Ecto neural progenitor cell (in vitro differentiated cells): ENCODE results near the gene KRTAP19-2.
"Not testable (repeated sequence)": the region's sequence is repeated elsewhere in the genome, so short reads cannot be mapped to it uniquely, and the experiment has no call there.

Experiments used
- DNase-seq: peaks from one replicate; pipeline ENCODE4 v3.0.0-alpha.2; 2018; ENCODE audit warnings: low spot score

KRTAP19-2 gene

GRCh38 chr21:30487336-30487735 lies at the start of gene KRTAP19-2:
KRTAP19-2 (minus strand) TSS chr21:30487436; CDS start chr21:30487348, 88 bp downstream.
- no peak for DNase-seq

GRCh38 chr21:30518876-30519275 lies 31.6 kb upstream of the KRTAP19-2 start:
- DNase-seq, result no peak

DNA sequence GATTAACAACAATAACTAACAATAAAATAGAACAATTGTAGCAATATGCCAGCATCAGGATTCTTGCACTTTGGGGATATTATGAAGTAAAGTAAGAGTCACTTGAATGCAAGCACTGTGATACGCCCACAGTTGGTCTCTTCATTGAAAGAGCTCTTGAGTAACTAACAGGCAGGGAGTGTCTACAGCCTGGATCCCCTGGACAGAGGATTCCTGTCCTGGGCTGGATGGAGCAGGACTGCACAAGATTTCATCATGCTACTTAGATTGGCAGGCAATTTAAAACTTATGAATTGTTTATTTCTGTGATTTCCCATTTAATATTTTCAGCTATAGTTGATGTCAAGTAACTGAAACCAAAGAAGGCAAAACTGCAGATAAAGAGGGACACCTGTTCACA lies 28.4 kb upstream of the KRTAP19-2 start:
- no peak for DNase-seq

GRCh38 chr21:30505621-30506205 lies 18.5 kb upstream of the KRTAP19-2 start:
- DNase-seq, result not testable (repeated sequence)

- no peak for DNase-seq
Observed at GRCh38 chr21:30502041-30502440, 14.8 kb upstream of the KRTAP19-2 start, which contains the start of gene KRTAP19-5. KRTAP19-5 (minus strand) TSS chr21:30502141; CDS start chr21:30502090, 51 bp downstream.

DNA sequence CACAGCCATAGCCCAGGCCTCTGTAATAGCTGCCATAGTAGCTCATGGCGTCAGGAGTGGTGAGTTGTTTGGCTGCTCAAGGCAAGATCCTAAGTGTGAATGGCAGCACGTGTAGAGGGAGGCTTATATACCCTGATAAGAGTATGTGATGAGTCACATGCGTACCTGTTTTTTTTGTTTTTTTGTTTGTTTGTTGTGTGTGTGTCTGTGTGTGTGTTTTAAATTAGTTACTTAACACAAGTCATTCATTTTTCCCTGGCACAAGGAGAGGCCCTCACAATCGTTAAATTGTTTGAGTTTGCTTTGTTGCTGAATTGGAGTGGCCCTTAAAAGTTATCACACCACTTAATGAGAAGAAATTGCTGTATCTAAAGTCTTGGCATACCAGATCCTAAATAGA lies 9.8 kb upstream of the KRTAP19-2 start, which contains the start of gene KRTAP19-4:
Gene KRTAP19-4, minus strand, starts transcription at position 101 of the 400 bp plus-strand sequence. Its CDS starts 55 bp downstream, at position 46.
- no peak for DNase-seq

DNA sequence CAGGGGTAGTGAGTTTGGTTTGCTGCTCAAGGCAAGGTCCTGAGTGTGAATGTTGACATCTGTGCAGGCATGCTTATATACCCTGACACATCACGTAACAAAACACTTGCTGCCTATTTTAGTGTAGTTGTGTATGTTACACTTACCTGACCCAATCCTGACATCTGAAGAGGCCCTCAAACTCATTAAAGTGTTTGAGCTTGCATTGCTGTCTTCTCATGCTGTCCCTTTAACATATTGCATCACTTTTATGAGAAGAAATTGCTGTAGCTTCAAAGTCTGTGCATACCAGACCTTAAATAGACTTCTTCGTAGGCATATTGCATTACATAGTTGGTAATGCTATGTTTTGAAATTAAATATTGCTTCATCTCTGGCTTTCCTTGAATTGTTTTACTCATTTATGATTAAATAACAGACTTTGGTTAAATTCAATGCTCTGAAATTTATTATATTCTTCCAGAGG lies 4.8 kb upstream of the KRTAP19-2 start, which contains the start of gene KRTAP19-3:
Gene KRTAP19-3, minus strand, starts transcription at position 51 of the 466 bp plus-strand sequence. CDS start 56 bp downstream, outside the sequence.
- DNase-seq, result no peak

- DNase-seq, result no peak
Observed at GRCh38 chr21:30486180-30486579, 1.1 kb downstream of the KRTAP19-2 start.

DNA sequence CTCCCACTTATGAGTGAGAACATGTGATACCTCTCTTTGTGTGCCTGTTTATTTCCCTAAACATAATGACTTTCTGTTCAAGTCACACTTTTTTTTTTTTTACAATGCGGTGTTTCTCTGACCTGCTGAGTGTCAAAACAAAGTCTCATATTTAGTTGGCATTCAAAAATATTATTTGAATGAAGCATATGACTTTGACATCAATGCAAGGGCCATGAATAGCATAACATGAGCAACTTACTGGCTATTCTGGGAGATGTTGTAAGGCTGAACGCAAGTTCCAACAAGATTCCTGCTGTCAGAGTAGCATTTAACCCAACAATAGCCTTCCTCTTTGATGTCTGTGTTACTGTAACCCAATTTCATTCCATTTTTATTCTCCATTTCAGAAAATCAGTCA lies 5.1 kb downstream of the KRTAP19-2 start:
- no peak for DNase-seq

DNA sequence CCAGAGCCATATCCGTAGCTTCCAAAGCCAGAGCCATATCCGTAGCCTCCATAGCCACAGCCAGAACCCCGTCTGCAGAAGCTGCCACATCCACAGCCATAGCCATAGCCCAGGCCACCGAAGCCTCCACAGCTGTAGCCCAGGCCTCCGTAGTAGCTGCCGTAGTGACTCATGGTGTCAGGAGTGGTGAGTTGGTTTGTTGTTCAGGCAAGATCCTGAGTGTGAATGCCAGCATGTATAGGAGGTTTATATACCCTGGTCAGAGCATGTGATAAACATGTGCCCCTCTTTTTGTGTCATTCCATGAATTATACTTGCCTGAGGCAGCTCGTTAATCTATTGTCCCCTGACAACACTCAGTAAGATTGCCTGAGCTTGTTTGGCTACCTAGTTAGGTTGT lies 7.1 kb downstream of the KRTAP19-2 start, which contains the start of gene KRTAP19-1:
Gene KRTAP19-1, minus strand, starts transcription at position 223 of the 400 bp plus-strand sequence. Its CDS starts 50 bp downstream, at position 173.
- DNase-seq, result no peak

DNA sequence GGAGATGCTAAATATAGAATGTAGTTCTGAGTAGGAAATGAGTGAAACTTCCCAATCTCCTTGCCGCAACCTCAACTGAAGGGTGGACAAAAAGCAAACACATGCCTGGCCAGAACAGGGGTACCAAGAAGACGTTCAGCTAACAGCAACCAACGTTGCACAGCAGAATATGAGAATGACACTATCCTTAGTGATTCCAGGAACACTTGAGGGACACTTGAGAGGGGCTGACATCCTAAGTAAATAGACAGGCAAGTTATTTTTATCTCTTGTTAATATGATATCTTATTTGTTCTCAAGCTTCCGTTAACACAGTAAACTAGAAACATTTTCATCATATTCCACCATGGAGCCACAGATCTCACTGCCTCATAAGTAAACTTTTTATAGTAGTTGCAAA lies 8.0 kb downstream of the KRTAP19-2 start:
- no peak for DNase-seq

DNA sequence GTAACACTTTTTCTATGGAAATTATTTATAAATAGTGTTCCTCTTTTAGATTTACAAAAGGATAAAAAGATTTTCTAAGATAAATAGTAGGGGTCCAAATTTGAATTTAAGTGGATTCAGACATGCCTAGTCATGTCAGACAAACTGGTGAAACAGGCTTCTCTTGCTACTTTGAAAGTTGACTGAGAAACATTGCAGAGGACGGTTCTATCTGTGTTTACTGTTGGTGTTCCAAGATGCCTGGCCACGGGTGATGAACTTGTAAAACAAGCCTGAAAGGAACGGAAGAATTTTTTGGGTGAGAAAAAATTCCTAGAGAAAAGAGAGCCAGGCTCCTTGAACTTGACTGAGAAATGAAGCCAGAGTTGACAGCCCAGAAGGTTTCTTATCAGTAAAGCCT lies 9.2 kb downstream of the KRTAP19-2 start:
- no peak for DNase-seq

DNA sequence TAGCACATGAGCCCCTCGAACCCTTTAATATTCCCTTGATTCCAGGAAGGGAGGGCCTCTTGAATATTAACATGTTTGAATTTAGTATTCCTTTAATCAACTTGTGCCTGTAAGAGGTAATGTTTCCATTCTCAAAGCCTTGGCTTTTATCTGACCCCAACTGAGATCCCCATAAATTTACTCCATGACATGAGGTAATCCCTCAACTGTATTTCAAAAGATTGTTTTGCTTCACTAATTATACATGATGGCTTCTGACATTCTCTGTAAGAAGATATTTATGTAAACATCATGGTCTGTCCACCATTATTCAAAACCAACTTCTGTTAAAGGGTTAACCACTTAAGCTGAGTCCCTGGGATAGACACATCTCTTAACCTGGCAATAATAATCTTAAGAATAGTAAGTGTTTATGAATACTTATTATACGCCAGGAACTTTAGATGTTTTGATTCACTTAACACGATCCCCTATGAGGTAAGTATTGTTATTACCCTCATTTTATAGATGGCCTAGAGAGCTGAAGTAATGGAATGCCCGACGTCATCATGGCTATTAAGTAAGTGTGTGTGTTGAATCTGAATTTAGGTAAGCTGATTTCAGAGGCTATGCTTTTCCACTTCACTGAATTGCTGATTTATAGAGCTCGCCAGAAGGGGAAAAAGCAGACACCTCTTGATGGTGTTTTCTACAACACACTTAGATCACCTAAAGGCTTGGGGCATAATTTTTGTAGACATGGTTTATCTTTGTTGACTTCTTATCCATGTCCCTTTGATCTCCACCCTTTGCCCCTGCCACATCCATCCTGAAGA lies 18.1 kb downstream of the KRTAP19-2 start:
- no peak for DNase-seq

- no peak for DNase-seq
Observed at GRCh38 chr21:30463713-30464112, 23.5 kb downstream of the KRTAP19-2 start.

DNA sequence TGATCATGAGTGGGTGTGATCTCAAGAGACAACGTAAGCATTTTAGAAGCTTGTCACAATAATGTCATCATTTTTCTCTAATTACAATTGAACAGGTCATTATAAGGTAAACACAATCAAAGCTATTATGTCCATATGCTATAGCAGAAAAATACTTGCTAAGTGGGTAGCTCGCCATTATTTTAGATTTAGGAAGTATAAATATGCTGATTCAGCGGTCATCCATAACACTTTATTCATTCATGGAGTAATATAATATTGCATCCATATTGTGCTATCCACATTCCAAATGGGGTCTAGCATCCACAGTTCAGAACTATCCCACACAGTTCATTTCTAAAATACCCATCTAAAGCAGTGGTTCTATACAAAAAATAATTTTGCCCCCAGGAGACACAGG lies 38.7 kb downstream of the KRTAP19-2 start:
- DNase-seq, result no peak

GRCh38 chr21:30447056-30447455 lies 40.2 kb downstream of the KRTAP19-2 start:
- no peak for DNase-seq

GRCh38 chr21:30444204-30444603 lies 43.0 kb downstream of the KRTAP19-2 start:
- no peak for DNase-seq

- DNase-seq, result no peak
Observed at GRCh38 chr21:30443226-30443625, 44.0 kb downstream of the KRTAP19-2 start.

DNA sequence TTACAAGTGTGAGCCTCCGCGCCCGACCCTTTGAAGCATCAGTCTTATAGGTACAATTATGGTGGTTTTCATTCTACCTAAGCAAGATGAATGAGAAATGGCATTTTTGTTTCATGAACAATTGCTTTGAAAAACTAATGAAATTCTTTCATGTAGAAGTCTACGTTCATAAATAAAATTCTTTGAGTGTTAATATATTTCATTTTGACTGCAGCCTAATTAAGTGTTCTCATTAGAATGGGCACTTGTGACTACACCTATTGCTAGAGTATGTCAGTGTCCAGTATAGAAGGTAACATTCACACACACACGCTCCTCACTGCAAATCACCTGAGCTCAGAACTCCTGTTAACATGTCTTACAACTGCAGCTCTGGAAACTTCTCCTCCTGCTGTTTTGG lies 47.3 kb downstream of the KRTAP19-2 start, which contains the start of gene KRTAP15-1:
Gene KRTAP15-1, plus strand, starts transcription at position 301 of the 400 bp plus-strand sequence. Its CDS starts 53 bp downstream, at position 354.
- no peak for DNase-seq
